DND-41 (cell line): Measurements from ENCODE around the gene PKD1L1.

ENCODE experiments used
- ATAC-seq: fragments of 200-7000 bp; cut with Tn5 transposase; 3 replicates; pipeline ENCODE4 v1.9.1; 2021; ENCODE audit warnings: low read depth; ENCODE audit not compliant: insufficient read depth
- DNase-seq: peaks from one replicate; pipeline ENCODE4 v3.0.0-alpha.2; 2020
- H2AFZ ChIP-seq: 2 replicates; pipeline ENCODE4 v1.6.0; 2012; ENCODE audit warnings: low read depth, low read length
- H3K27ac ChIP-seq: 2 replicates; pipeline ENCODE4 v1.5.1; 2012; ENCODE audit warnings: low read length, inconsistent platforms
- H3K27me3 ChIP-seq: fragments of 200-600 bp; sonication (generic); 2 replicates; pipeline ENCODE4 v1.6.0; 2012; ENCODE audit warnings: low read length, mild to moderate bottlenecking, inconsistent platforms; ENCODE audit not compliant: insufficient read depth, poor library complexity
- H3K36me3 ChIP-seq: 2 replicates; pipeline ENCODE4 v1.5.1; 2012; ENCODE audit warnings: low read length, inconsistent platforms; ENCODE audit not compliant: insufficient read depth
- H3K4me1 ChIP-seq: 2 replicates; pipeline ENCODE4 v1.5.1; 2012; ENCODE audit warnings: mild to moderate bottlenecking, low read length; ENCODE audit not compliant: insufficient read depth
- H3K4me2 ChIP-seq: 2 replicates; pipeline ENCODE4 v1.6.0; 2012; ENCODE audit warnings: mild to moderate bottlenecking, moderate library complexity, low read length, inconsistent platforms; ENCODE audit not compliant: insufficient read depth
- H3K4me3 ChIP-seq, 2 experiments: fragments of 200-600 bp in 1 of 2; shearing (Covaris generic) in 1 of 2; 2 replicates each; pipeline ENCODE4 v1.5.1; 2012 to 2016; ENCODE audit warnings: inconsistent platforms in 2 of 2, low read length in 2 of 2, mild to moderate bottlenecking in 2 of 2, low read depth in 1 of 2, moderate library complexity in 1 of 2
- H3K79me2 ChIP-seq: 2 replicates; pipeline ENCODE4 v1.6.0; 2012; ENCODE audit warnings: low read length, inconsistent platforms; ENCODE audit not compliant: insufficient read depth
- H3K9ac ChIP-seq: 2 replicates; pipeline ENCODE4 v1.6.0; 2012; ENCODE audit warnings: low read depth, mild to moderate bottlenecking, inconsistent platforms, low read length, moderate library complexity
- H3K9me3 ChIP-seq: 2 replicates; pipeline ENCODE4 v1.5.1; 2012; ENCODE audit warnings: low read length, moderate library complexity, mild to moderate bottlenecking, inconsistent platforms; ENCODE audit not compliant: insufficient read depth, severe bottlenecking
- H4K20me1 ChIP-seq: 2 replicates; pipeline ENCODE4 v1.6.0; 2012; ENCODE audit warnings: low read length; ENCODE audit not compliant: insufficient read depth
- CTCF ChIP-seq: IDR thresholded peaks from 2 replicates; pipeline ENCODE4 v1.5.1; 2012; ENCODE audit warnings: borderline replicate concordance, low read length, moderate library complexity, mild to moderate bottlenecking; ENCODE audit not compliant: poor library complexity, severe bottlenecking; ENCODE audit errors: extremely low read depth
- EZH2 ChIP-seq: IDR thresholded peaks from 3 replicates; pipeline ENCODE4 v1.6.1; 2012; ENCODE audit warnings: borderline replicate concordance, low read depth, mild to moderate bottlenecking, moderate library complexity, low read length, inconsistent platforms; ENCODE audit not compliant: severe bottlenecking

PKD1L1 gene

GRCh38 chr7:47815867-47816266 is 132.4 kb downstream of the PKD1L1 start:
- Histone ChIP-seq H3K9me3 (no peaks in the 10 kb centered on the region), H3K4me2 (no peak overlapping the region), H2AFZ (no peak overlapping the region), H3K79me2 (no peaks in the 10 kb centered on the region), H3K36me3 (no peaks in the 10 kb centered on the region), H3K9ac (no peak overlapping the region), H4K20me1 (no peaks in the 10 kb centered on the region), H3K4me3 (no peak overlapping the region), H3K27me3 (no peaks in the 10 kb centered on the region), H3K27ac (no peak overlapping the region), H3K4me1 (no peaks in the 10 kb centered on the region)
- DNase-seq (no peak), ATAC-seq (no peak)
- TF ChIP-seq CTCF: no peak
- no peak for TF ChIP-seq EZH2

- H3K27ac ChIP-seq: no peak overlapping the region
- DNase-seq: no peak
- no peak for ATAC-seq
- H3K79me2 ChIP-seq: no peaks in the 10 kb centered on the region
- H3K27me3 ChIP-seq: no peaks in the 10 kb centered on the region
- no peaks in the 10 kb centered on the region for H3K36me3 ChIP-seq
- H3K4me1 ChIP-seq: no peaks in the 10 kb centered on the region
- TF ChIP-seq EZH2 (no peak), CTCF (no peak)
- H3K4me3 ChIP-seq: no peak overlapping the region
- no peak overlapping the region for H2AFZ ChIP-seq
- no peak overlapping the region for H3K4me2 ChIP-seq
- no peaks in the 10 kb centered on the region for H3K9me3 ChIP-seq
- no peaks in the 10 kb centered on the region for H4K20me1 ChIP-seq
- no peak overlapping the region for H3K9ac ChIP-seq
Measured at GRCh38 chr7:47814905-47815613, 133.2 kb downstream of the PKD1L1 start.

GRCh38 chr7:47813620-47814260 is 134.5 kb downstream of the PKD1L1 start:
- Histone ChIP-seq H3K4me1 (no peaks in the 10 kb centered on the region), H3K9ac (no peak overlapping the region), H3K9me3 (no peaks in the 10 kb centered on the region), H4K20me1 (no peaks in the 10 kb centered on the region), H3K79me2 (no peaks in the 10 kb centered on the region), H3K36me3 (no peaks in the 10 kb centered on the region), H3K27me3 (no peaks in the 10 kb centered on the region), H3K4me3 (no peak overlapping the region), H2AFZ (no peak overlapping the region), H3K27ac (no peak overlapping the region), H3K4me2 (no peak overlapping the region)
- TF ChIP-seq CTCF: no peak
- TF ChIP-seq EZH2: no peak
- ATAC-seq: no peak
- no peak for DNase-seq
